Measurements from ENCODE around the gene NLN. TPM values are rescaled to one million over a fixed set of nuclear protein-coding genes. Genes with fewer than 3 reads are reported as not detected.

The NLN gene
- total RNA-seq, 2 experiments from 2014 or later: 1.4 to 2.5 TPM

GRCh38 chr5:65800775-65801174 is 78.8 kb downstream of the NLN start:
- no peaks in the 10 kb centered on the region for H3K27me3 Mint-ChIP-seq
- Histone ChIP-seq H3K36me3 (ENCODE audit: insufficient read depth, low read length) (no peaks in the 10 kb centered on the region), H3K27me3 (ENCODE audit: control insufficient read depth in 1 of 2, insufficient read depth in 2 of 2, low read length in 2 of 2) (no peaks in the 10 kb centered on the region), H3K4me3 (ENCODE audit: low read length) (no peak overlapping the region), H3K27ac (ENCODE audit: low read depth in 1 of 2, low read length in 2 of 2) (no peak overlapping the region), H3K9me3 (ENCODE audit: control insufficient read depth in 1 of 2, insufficient read depth in 1 of 2, low read length in 2 of 2) (peaks cover 5 to 18% of the 10 kb centered on the region in 2 experiments), H3K4me1 (ENCODE audit: insufficient read depth, low read length) (peaks cover 12% of the 10 kb centered on the region)
- H3K9me3 Mint-ChIP-seq: no peaks in the 10 kb centered on the region
- DNase-seq (no peak), ATAC-seq (ENCODE audit: poor library complexity) (no peak)
- intact Hi-C loops (cut with DNase I, micrococcal nuclease): loop anchor here in 1 of 2 experiments (10.0 kb wide), 1 partner anchor 124 kb away; the partner anchor contains the start of gene ERBIN
- POLR2A ChIA-PET: no interaction called here
- H3K4me1 Mint-ChIP-seq (ENCODE audit: low read depth): peaks cover 35% of the 10 kb centered on the region
- TF ChIP-seq CTCF (IDR thresholded peaks at IDR 0.05): no peak
- CTCF ChIA-PET: no interaction called here
- no peak overlapping the region for H3K4me3 Mint-ChIP-seq
- no peak overlapping the region for H3K27ac Mint-ChIP-seq
- peaks cover 5% of the 10 kb centered on the region for H3K36me3 Mint-ChIP-seq (ENCODE audit: low read depth)

GRCh38 chr5:65801352-65801783 is 79.4 kb downstream of the NLN start:
- Histone ChIP-seq H3K27ac (ENCODE audit: low read depth in 1 of 2, low read length in 2 of 2) (no peak overlapping the region), H3K36me3 (ENCODE audit: insufficient read depth, low read length) (no peaks in the 10 kb centered on the region), H3K4me1 (ENCODE audit: insufficient read depth, low read length) (peaks cover 12% of the 10 kb centered on the region), H3K4me3 (ENCODE audit: low read length) (no peak overlapping the region), H3K27me3 (ENCODE audit: control insufficient read depth in 1 of 2, insufficient read depth in 2 of 2, low read length in 2 of 2) (no peaks in the 10 kb centered on the region), H3K9me3 (ENCODE audit: control insufficient read depth in 1 of 2, insufficient read depth in 1 of 2, low read length in 2 of 2) (peaks cover 5 to 18% of the 10 kb centered on the region in 2 experiments)
- Mint-ChIP-seq H3K4me3 (no peak overlapping the region), H3K4me1 (ENCODE audit: low read depth) (peaks cover 34% of the 10 kb centered on the region), H3K27me3 (no peaks in the 10 kb centered on the region), H3K36me3 (ENCODE audit: low read depth) (peaks cover 5% of the 10 kb centered on the region), H3K27ac (no peak overlapping the region), H3K9me3 (no peaks in the 10 kb centered on the region)
- DNase-seq (no peak), ATAC-seq (ENCODE audit: poor library complexity) (no peak)
- ChIA-PET CTCF (no interaction called here), POLR2A (no interaction called here)
- intact Hi-C loops (cut with DNase I, micrococcal nuclease): loop anchor here in 1 of 2 experiments (10.0 kb wide), 1 partner anchor 123 kb away; the partner anchor contains the start of gene ERBIN
- no peak for TF ChIP-seq CTCF (IDR thresholded peaks at IDR 0.05)

GRCh38 chr5:65802080-65802479 is 80.1 kb downstream of the NLN start:
- no peak overlapping the region for H3K27ac Mint-ChIP-seq
- Histone ChIP-seq H3K9me3 (ENCODE audit: control insufficient read depth in 1 of 2, insufficient read depth in 1 of 2, low read length in 2 of 2) (peaks cover 5 to 18% of the 10 kb centered on the region in 2 experiments), H3K36me3 (ENCODE audit: insufficient read depth, low read length) (no peaks in the 10 kb centered on the region), H3K27me3 (ENCODE audit: control insufficient read depth in 1 of 2, insufficient read depth in 2 of 2, low read length in 2 of 2) (no peaks in the 10 kb centered on the region), H3K27ac (ENCODE audit: low read depth in 1 of 2, low read length in 2 of 2) (no peak overlapping the region), H3K4me3 (ENCODE audit: low read length) (no peak overlapping the region), H3K4me1 (ENCODE audit: insufficient read depth, low read length) (peaks cover 12% of the 10 kb centered on the region)
- H3K4me1 Mint-ChIP-seq (ENCODE audit: low read depth): peaks cover 27% of the 10 kb centered on the region
- DNase-seq (no peak), ATAC-seq (ENCODE audit: poor library complexity) (no peak)
- no peaks in the 10 kb centered on the region for H3K27me3 Mint-ChIP-seq
- POLR2A ChIA-PET: no interaction called here
- CTCF ChIA-PET: no interaction called here
- no peak for TF ChIP-seq CTCF (IDR thresholded peaks at IDR 0.05)
- H3K9me3 Mint-ChIP-seq: no peaks in the 10 kb centered on the region
- intact Hi-C loops (cut with DNase I, micrococcal nuclease): loop anchor here in 1 of 2 experiments (10.0 kb wide), 1 partner anchor 123 kb away; the partner anchor contains the start of gene ERBIN
- peaks cover 5% of the 10 kb centered on the region for H3K36me3 Mint-ChIP-seq (ENCODE audit: low read depth)
- no peak overlapping the region for H3K4me3 Mint-ChIP-seq

Data from CD4-positive, alpha-beta T cell (primary cell).